K562 treated with DMSO at 1 percent for 48 hours (cell line): ENCODE measurements around the gene FRMD5. TPM values are rescaled to one million over a fixed set of nuclear protein-coding genes. Genes with fewer than 3 reads are reported as not detected.

Experiments used
- total RNA-seq: library from RNA; unstranded; fragments of 300-600 nt; gene quantifications from 2 replicates; pipeline ENCODE4 v1.2.3, GENCODE V29; 2022; ENCODE audit warnings: low replicate concordance; ENCODE audit errors: extremely low read depth

The FRMD5 gene
- not detected in 2 replicates for total RNA-seq

GRCh38 chr15:44195151-44195740 lies at the start of gene FRMD5:
Gene FRMD5 (minus strand): TSS chr15:44195271.

GRCh38 chr15:43826508-43827341 lies 368.3 kb downstream of the FRMD5 start, which contains the start of gene WDR76:
Gene WDR76 (plus strand): TSS chr15:43827002. CDS start chr15:43827033, 31 bp downstream.

GRCh38 chr15:43824302-43825246 lies 370.5 kb downstream of the FRMD5 start, which contains the start of gene MFAP1:
Gene MFAP1 (minus strand): TSS chr15:43824690. CDS start chr15:43824569, 121 bp downstream.

Other genes starting within 250 kb of the FRMD5 start
- not detected in 2 replicates for gene GOLM2, start 93.4 kb upstream of the FRMD5 start, total RNA-seq
- not detected in 2 replicates for gene CTDSPL2, start 232.4 kb upstream of the FRMD5 start, total RNA-seq